Large intestine (tissue), 3 donors: Measurements from ENCODE around the gene TTC7B. TPM values are rescaled to one million over a fixed set of nuclear protein-coding genes. Genes with fewer than 3 reads are reported as not detected.

ENCODE experiments used
- DNase-seq, 2 donors: peaks; one replicate each; pipeline versions ENCODE4 v3.0.0 to v3.0.0-alpha.2; 2013
- H3K27ac ChIP-seq: one replicate; pipeline ENCODE4 v1.5.1; 2013; ENCODE audit warnings: low read length
- H3K27me3 ChIP-seq: 2 replicates; pipeline ENCODE4 v1.6.1; 2013; ENCODE audit warnings: low read length; ENCODE audit not compliant: control insufficient read depth, insufficient read depth
- H3K36me3 ChIP-seq: 2 replicates; pipeline ENCODE4 v1.6.1; 2013; ENCODE audit warnings: low read length; ENCODE audit not compliant: control insufficient read depth, insufficient read depth
- H3K4me1 ChIP-seq: one replicate; pipeline ENCODE4 v1.6.1; 2013; ENCODE audit warnings: low read length; ENCODE audit not compliant: control insufficient read depth, insufficient read depth
- H3K4me3 ChIP-seq: one replicate; pipeline ENCODE4 v1.5.1; 2013; ENCODE audit warnings: low read length
- H3K9me3 ChIP-seq: one replicate; pipeline ENCODE4 v1.6.1; 2013; ENCODE audit warnings: mild to moderate bottlenecking, low read depth, low read length, moderate library complexity; ENCODE audit not compliant: control insufficient read depth
- WGBS: methylation state at CpG from one replicate; pipeline ENCODE4 v1.1.5; 2013; ENCODE audit warnings: low lambda C conversion rate; ENCODE audit not compliant: insufficient coverage; 5-methylcytosine and 5-hydroxymethylcytosine counted together
- polyA plus RNA-seq: library from polyadenylated mRNA; unstranded; fragments of 120-200 nt; gene quantifications from one replicate; pipeline ENCODE4 v1.2.1, GENCODE V29; 2013

Gene TTC7B
- polyA plus RNA-seq, 1 donor, result 12.2 TPM

DNA sequence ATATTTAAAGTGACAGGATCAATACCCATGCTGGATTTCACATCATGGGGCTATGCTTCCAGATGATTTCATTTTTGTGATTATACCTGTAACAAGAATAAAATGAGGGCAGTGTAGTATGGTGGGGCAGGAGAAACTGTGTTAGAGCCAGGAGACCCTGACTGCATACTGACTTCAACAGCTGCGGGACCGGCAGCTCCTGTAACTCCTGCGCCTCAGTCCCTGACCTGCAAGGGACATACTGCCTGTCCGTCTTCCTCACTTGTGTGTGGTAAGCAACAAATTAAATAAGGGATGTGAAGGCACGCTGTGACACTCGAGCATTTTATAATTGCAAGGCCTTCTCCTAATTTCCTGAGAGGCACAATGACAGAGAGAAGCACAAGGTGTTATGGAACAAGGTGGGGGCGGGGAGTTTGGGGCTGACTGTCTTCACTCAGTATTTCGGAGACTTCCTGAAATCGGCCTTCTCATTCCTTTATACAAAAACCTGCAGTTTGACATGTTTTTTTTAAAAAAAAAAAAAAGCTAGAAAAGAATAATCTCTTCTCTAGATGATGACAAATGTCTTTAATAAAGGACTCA is 164.2 kb downstream of the TTC7B start:
- H3K9me3 ChIP-seq, result no peaks in the 10 kb centered on the region
- no peaks in the 10 kb centered on the region for H3K27me3 ChIP-seq
- H3K27ac ChIP-seq, result no peak overlapping the region
- DNase-seq, result no peak
- peaks cover 3% of the 10 kb centered on the region for H3K36me3 ChIP-seq
- no peaks in the 10 kb centered on the region for H3K4me1 ChIP-seq
- WGBS, result 100% methylated on average over 4 of the region's 9 CpGs
- no peak overlapping the region for H3K4me3 ChIP-seq

DNA sequence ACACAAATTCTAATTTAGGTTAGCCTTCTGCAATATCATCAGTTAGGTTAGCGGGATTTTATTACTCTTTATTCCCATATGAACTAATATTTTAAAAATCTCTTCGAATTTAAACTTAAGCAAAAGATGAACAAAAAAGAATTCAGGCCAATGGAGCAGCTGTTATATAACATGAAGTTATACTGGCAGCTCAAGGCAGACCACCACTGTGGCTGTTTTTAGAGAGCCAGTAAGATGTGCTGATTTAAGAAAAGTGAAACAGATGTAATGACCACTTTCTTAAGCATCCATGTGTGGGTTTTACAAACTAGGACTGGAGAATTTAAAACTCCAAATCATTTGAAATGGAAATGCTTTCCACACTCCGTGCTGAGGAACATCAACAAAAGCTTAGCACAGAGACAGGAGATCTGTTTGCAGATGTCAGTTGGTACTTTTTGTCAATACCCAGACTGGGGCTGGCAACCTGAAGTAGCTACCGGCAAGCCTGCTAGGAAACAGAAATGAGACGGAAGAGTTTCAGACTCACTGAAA is 164.9 kb downstream of the TTC7B start:
- no peak overlapping the region for H3K4me3 ChIP-seq
- DNase-seq, result no peak
- no peak overlapping the region for H3K27ac ChIP-seq
- H3K4me1 ChIP-seq, result no peaks in the 10 kb centered on the region
- 100% methylated on average over 1 of the region's 5 CpGs for WGBS
- H3K36me3 ChIP-seq, result peaks cover 3% of the 10 kb centered on the region
- H3K27me3 ChIP-seq, result no peaks in the 10 kb centered on the region
- H3K9me3 ChIP-seq, result no peaks in the 10 kb centered on the region

DNA sequence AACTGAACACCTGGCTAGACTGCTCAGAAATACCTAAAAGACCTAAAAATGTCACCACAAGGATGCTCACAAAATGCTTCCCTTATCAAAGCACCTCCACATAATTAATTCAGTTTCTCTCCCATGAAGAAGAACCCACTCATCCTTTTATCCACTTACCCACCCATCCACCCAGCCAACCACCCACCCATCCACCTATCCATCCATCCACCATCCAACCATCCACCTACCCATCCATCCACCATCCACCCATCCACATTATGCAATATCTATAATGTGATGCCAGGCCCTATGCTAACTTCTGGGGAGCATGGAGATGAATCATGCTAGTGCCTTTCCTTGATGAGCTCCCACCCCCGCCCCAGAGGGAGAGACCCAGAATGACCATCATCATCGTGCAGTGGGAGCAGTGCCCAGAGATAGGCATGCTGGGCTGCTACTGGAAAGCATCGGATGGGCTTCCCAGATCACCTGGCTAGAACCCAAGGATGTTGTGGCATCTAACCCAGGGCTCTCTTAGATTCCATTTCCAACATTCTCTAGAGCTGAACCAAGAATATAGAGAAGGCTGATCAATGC is 166.6 kb downstream of the TTC7B start:
- DNase-seq, result no peak

DNA sequence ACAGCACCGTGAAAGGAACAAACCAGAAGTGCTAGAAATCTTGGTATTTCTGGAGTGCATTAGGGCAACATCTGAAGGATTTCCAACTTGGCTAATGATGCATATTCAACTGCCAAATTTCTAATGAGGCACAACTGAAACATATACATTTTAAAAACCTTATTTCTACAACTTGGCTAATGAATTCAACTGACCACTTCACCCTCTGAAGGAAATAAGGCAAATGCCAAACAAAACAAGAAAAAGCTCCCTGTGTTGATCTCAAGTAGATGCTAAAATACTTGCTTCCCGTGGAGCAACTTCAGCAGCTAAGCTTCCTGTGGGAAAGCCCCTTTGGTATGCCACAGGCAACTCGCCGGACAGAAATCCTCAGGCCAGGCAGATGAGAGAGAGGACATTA is 167.1 kb downstream of the TTC7B start:
- peaks cover 4% of the 10 kb centered on the region for H3K4me1 ChIP-seq
- no peaks in the 10 kb centered on the region for H3K27me3 ChIP-seq
- no peak for DNase-seq
- H3K9me3 ChIP-seq, result no peaks in the 10 kb centered on the region
- 67% methylated on average over 3 of the region's 4 CpGs for WGBS
- no peak overlapping the region for H3K27ac ChIP-seq
- no peak overlapping the region for H3K4me3 ChIP-seq
- no peaks in the 10 kb centered on the region for H3K36me3 ChIP-seq

More for the DNA sequence above, 166.6 kb downstream of the TTC7B start:
- Histone ChIP-seq H3K4me3 (no peak overlapping the region), H3K9me3 (no peaks in the 10 kb centered on the region), H3K36me3 (peaks cover 2% of the 10 kb centered on the region), H3K27ac (no peak overlapping the region), H3K27me3 (no peaks in the 10 kb centered on the region), H3K4me1 (peaks cover 4% of the 10 kb centered on the region)
- no CpG with 5 or more reads among the region's 3 CpGs for WGBS

DNA sequence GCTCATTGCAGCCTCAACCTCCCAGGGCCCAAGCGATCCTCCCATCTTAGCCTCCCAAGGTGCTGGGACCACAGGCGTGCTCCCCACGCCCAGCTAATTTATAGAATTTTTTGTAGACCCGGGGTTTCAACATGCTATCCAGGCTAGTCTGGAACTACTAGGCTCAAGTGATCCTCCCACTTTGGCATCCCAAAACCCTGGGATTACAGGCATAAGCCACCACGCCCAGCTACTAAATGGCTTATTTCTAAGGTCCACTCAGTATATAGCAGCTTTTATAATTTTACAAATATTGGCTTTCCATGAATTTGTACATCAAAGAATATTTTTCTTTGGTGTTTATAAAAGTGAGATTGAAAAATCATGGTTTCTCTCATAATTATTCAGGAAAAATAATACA is 167.8 kb downstream of the TTC7B start:
- Histone ChIP-seq H3K36me3 (no peaks in the 10 kb centered on the region), H3K4me1 (peaks cover 4% of the 10 kb centered on the region), H3K9me3 (no peaks in the 10 kb centered on the region), H3K4me3 (no peak overlapping the region), H3K27me3 (no peaks in the 10 kb centered on the region), H3K27ac (no peak overlapping the region)
- no peak for DNase-seq
- WGBS, result no CpG with 5 or more reads among the region's 5 CpGs

DNA sequence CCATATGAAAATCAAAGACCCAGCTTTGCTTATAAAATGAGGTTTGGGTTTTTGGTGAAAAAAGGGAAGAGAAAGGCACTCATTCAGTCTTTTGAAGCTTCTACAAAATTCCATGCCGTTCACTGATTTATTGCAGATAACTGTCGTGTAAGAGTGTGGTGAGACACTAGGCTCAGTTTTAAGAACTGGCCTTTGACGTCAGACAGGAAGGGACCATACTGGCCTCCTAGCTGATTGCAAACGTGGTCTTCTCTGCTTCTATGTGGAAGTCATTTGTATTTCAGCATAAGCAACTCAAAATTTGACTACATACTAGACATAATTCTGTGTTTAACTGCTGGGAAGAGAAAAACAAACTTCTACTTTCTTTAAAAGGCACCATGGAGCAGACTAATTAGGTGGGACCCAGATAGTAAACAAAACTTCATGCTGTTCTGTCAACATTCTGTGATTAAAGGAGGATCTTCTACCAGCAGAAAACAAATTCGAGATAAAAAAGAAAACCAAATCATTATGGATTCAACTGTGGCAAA is 168.7 kb downstream of the TTC7B start:
- DNase-seq, result no peak
- 80% methylated on average over 1 of the region's 5 CpGs for WGBS
- H3K4me3 ChIP-seq, result no peak overlapping the region
- H3K27ac ChIP-seq, result no peak overlapping the region
- no peaks in the 10 kb centered on the region for H3K27me3 ChIP-seq
- no peaks in the 10 kb centered on the region for H3K36me3 ChIP-seq
- no peaks in the 10 kb centered on the region for H3K9me3 ChIP-seq
- H3K4me1 ChIP-seq, result peaks cover 7% of the 10 kb centered on the region

DNA sequence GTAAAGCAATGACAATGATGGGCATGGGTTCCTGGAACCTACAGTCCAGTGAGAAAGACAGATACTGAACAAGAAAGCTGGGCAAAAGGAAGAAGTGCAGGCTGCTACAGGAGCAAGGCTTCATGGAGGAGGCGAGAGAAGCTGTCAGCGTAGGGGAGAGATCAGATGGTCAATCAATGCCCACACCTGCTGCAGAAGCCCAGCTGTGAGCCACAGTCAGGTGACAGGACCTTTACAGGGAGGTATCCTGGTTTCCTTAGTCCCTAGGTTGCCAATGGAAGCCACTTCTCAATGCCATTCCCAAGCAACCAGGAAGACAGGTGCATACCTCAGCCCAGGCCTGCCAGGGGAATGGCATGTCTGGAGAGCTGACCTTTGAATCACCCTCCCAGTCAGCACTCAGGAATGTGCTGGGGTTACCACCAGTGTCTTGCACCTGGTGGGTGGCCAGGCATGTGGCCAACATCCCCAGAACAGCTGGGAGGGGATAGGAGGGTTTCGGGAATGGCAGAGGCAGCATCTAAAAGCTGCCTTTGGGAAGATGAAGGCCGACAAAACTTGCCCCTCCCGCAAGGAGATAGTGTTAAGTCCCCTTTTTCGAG is 170.3 kb downstream of the TTC7B start:
- Histone ChIP-seq H3K27ac (no peak overlapping the region), H3K4me3 (no peak overlapping the region), H3K36me3 (no peaks in the 10 kb centered on the region), H3K9me3 (no peaks in the 10 kb centered on the region), H3K27me3 (no peaks in the 10 kb centered on the region), H3K4me1 (peaks cover 13% of the 10 kb centered on the region)
- DNase-seq, result peak; percentile 32 to 56
- no CpG with 5 or more reads among the region's 6 CpGs for WGBS

DNA sequence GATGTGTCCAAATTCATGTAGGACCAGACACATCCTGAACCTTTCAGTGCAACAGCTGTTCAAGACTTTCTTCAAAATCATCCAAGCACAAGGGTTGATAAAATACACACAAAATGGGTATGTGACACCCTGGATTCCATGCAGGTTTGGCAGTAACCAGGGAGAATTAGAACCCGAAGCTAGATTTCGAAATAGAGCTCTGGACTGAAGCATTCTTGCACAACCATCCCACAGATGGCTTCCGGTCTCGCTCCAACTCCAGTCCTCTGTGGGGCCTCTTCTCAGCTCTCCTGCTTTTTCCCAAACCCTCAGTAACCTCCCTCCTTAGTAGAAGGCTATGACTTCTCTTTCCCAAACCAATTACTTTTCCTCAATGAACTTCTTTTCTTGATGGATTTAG is 171.3 kb downstream of the TTC7B start:
- no CpG with 5 or more reads among the region's 4 CpGs for WGBS
- H3K27ac ChIP-seq, result no peak overlapping the region
- no peak for DNase-seq
- H3K4me1 ChIP-seq, result peaks cover 13% of the 10 kb centered on the region
- H3K4me3 ChIP-seq, result no peak overlapping the region
- H3K36me3 ChIP-seq, result no peaks in the 10 kb centered on the region
- H3K9me3 ChIP-seq, result no peaks in the 10 kb centered on the region
- no peaks in the 10 kb centered on the region for H3K27me3 ChIP-seq

DNA sequence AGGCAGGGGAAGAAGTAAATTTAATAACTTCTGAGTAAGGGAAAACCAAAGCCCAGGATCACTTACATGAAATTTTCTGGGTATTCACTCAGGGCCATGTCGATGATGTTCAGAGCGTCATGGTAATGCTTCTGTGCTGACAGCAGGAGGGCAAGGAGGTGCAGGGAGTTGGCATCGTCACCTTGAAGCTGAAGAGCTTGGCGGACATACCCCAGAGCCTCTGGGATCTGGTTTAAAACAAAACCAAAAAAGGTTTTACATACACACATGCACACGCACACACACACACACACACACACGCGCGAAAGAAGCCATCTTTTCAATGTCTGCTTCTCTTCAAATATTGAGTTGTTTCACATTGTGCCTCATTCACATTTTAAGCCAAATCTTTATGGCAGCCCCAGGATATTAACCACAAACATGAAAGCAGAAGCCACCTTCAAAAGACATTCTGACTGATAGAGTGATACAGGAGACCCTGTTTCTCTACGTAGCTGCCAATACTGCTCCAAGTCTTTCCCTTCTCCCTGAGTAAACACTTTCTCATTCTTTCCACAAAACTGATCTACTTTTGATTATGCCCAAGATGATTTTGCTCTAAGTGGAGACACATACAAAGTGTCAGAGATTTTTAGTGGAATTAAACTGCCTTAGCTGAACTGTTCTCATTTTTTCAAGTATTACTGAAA is 172.1 kb downstream of the TTC7B start:
- peaks cover 13% of the 10 kb centered on the region for H3K4me1 ChIP-seq
- H3K9me3 ChIP-seq, result no peaks in the 10 kb centered on the region
- H3K4me3 ChIP-seq, result no peak overlapping the region
- H3K36me3 ChIP-seq, result no peaks in the 10 kb centered on the region
- no peak for DNase-seq
- no peak overlapping the region for H3K27ac ChIP-seq
- 100% methylated on average over 3 of the region's 9 CpGs for WGBS
- no peaks in the 10 kb centered on the region for H3K27me3 ChIP-seq

DNA sequence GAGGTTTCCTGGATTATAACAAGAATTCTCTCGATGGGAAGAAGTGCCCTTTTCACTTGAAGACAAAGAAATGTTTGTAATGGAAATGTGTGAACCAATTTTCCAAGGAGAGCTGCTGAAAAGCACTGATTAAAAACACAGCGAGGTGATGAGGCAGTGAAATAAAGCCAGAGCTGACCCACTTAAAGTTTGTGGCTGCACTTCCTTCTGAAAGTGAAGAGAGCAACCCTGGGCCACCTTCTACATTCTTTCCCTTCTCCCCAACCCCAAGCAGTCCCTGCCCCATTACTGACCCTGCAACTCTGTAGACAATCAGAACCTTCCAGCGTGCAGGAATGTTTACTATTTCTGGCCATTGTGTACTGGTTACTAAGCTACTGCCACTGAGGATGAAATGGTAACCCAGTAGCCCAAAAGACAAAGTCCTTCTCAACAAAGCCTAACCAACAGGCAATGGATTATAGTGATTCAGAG is 173.9 kb downstream of the TTC7B start:
- H3K4me3 ChIP-seq, result no peak overlapping the region
- H3K27me3 ChIP-seq, result no peaks in the 10 kb centered on the region
- H3K27ac ChIP-seq, result peak overlapping the region; percentile 49
- H3K9me3 ChIP-seq, result no peaks in the 10 kb centered on the region
- H3K36me3 ChIP-seq, result no peaks in the 10 kb centered on the region
- 0% methylated on average over 2 of the region's 3 CpGs for WGBS
- DNase-seq, result peak; percentile 42 to 76
- H3K4me1 ChIP-seq, result peaks cover 13% of the 10 kb centered on the region
